Skeletal muscle satellite cell (primary cell): ENCODE results near the gene ARHGAP15.

Experiments used
- H3K27me3 ChIP-seq: 2 replicates; pipeline ENCODE4 v1.7.0; 2013; ENCODE audit warnings: low read length; ENCODE audit not compliant: control insufficient read depth, insufficient read depth
- H3K36me3 ChIP-seq: 2 replicates; pipeline ENCODE4 v1.7.0; 2013; ENCODE audit warnings: mild to moderate bottlenecking, control low read depth, low read length; ENCODE audit not compliant: insufficient read depth
- H3K4me1 ChIP-seq: 2 replicates; pipeline ENCODE4 v1.7.0; 2013; ENCODE audit warnings: low read length; ENCODE audit not compliant: control insufficient read depth, insufficient read depth
- H3K4me2 ChIP-seq: 2 replicates; pipeline ENCODE4 v1.7.0; 2013; ENCODE audit warnings: mild to moderate bottlenecking, low read length
- H3K4me3 ChIP-seq: 2 replicates; pipeline ENCODE4 v1.7.0; 2013; ENCODE audit warnings: low read length
- H3K9ac ChIP-seq: 2 replicates; pipeline ENCODE4 v1.7.0; 2013; ENCODE audit warnings: mild to moderate bottlenecking, low read depth, low read length, moderate library complexity
- H3K9me3 ChIP-seq: replicated peaks from 2 replicates; pipeline ENCODE4 v1.7.0; 2013; ENCODE audit warnings: mild to moderate bottlenecking, control low read depth, low read length

Gene ARHGAP15

DNA sequence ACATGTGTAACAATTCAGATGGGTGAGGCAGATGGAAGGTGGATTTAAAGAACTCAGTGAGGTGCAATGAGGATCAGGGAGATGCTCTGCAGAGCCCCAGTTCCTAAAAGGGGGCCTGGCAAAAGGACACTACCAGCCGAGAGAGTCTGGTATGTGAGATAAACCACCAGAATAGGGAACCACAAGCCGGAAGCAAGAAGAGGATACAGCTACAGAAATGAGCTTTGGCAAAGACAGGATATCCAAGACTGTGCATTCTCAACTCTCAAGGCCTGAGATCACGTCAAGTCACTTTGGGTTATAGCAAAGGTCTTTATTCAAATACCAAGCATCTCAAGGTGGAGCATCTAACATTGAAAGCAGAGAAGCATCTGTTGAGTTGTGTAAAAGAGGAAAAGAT lies 293.5 kb downstream of the ARHGAP15 start:
- Histone ChIP-seq H3K27me3 (no peaks in the 10 kb centered on the region), H3K4me3 (no peak overlapping the region), H3K36me3 (no peaks in the 10 kb centered on the region), H3K4me2 (no peak overlapping the region), H3K9me3 (no peaks in the 10 kb centered on the region), H3K4me1 (peaks cover 8% of the 10 kb centered on the region), H3K9ac (no peak overlapping the region)

DNA sequence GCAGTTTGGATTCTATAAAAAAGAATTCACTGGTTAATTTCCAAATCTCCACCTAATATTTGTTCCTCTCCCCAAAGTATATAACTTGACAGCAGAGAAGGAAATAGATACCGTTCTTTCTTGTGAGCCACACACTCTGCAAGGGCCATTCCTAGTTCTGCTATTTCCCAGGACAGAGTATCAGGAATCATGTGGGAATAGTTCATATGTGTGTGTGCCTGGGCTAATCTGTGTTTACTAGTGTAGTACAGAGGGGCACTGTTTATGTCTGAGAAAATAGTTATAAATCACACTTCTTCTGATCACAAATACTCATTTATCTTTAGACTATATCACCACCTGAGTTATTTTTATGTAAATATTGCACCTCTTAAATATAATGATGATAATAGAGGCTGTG lies 296.7 kb downstream of the ARHGAP15 start:
- no peaks in the 10 kb centered on the region for H3K9me3 ChIP-seq
- peaks cover 19% of the 10 kb centered on the region for H3K4me1 ChIP-seq
- peak overlapping the region; percentile 5 for H3K4me2 ChIP-seq
- H3K4me3 ChIP-seq: no peak overlapping the region
- peak overlapping the region; percentile 30 for H3K9ac ChIP-seq
- H3K27me3 ChIP-seq: no peaks in the 10 kb centered on the region
- no peaks in the 10 kb centered on the region for H3K36me3 ChIP-seq

DNA sequence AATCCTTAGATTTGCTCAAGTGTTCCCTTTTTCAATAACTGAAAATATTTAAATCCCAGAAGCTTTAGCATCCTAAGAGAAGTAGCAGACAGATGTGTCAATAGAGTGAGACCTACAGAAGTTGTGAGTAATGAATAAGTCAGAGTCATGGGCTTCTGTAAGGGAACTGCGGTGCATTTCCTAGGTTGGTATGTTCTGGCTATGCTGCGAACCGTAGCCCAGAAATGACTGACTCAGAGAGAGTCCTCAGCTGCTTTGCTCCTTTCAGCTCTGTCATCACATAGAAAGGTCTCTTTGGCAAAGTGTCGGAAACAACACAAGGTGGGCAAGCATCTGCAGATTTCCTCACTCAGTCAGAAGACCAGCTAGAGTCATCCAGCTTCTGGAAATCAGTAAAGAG lies 297.1 kb downstream of the ARHGAP15 start:
- peak overlapping the region; percentile 5 for H3K4me2 ChIP-seq
- no peaks in the 10 kb centered on the region for H3K27me3 ChIP-seq
- H3K9ac ChIP-seq: peak overlapping the region; percentile 30
- H3K36me3 ChIP-seq: no peaks in the 10 kb centered on the region
- no peaks in the 10 kb centered on the region for H3K9me3 ChIP-seq
- no peak overlapping the region for H3K4me3 ChIP-seq
- peaks cover 23% of the 10 kb centered on the region for H3K4me1 ChIP-seq

DNA sequence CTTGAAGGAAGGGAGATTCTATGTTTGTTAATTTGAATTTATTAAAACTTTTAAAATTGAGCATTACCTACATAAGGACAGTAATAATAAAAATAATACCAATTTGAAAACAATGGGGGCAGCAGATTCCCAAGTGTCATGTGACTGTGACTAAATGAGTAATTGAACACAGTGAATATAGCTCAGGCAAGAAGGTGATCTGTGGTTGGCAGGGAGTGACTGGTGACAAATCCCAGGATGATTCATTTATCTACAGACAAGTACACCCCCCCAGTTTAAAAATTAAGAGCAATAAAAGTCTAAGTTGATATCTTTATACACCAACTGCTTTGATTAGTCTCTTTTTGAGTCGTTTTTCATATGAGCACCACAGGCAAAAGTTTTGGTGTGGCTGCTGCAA lies 299.5 kb downstream of the ARHGAP15 start:
- H3K36me3 ChIP-seq: no peaks in the 10 kb centered on the region
- no peaks in the 10 kb centered on the region for H3K27me3 ChIP-seq
- H3K4me2 ChIP-seq: no peak overlapping the region
- no peak overlapping the region for H3K4me3 ChIP-seq
- H3K9ac ChIP-seq: no peak overlapping the region
- peaks cover 28% of the 10 kb centered on the region for H3K4me1 ChIP-seq
- H3K9me3 ChIP-seq: no peaks in the 10 kb centered on the region

DNA sequence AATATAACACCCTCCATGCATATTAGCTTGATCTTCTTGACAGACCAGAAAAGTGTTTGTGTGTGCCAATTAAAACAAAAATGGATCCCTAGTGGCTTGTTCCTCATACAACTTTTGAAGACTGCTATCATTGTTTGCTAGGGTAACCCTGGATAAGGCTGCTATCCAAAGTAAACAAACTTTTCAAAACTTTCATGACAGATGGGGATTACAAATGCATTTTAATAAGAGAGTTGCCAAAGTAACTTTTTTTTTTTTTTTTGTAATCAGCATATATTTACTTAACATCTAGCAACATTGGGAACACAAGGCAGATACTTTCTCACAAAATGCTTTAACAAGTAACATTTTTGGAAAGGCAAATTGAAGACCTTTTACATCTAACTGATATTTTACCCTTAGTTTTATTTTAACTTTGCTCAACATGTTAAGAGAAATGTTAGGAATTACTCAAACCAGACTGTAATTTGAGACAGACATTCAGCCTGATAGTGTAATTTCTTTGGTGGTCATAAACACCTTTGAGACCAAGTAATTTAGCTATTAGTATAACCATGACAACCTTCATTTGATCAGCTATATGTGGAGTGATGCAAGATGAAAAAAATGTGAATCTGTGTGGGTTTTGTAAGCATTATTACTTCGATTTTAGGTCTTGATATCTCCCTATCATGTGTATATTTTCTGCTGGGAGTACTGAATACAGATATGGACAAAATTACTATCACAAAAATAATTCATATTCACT lies 300.9 kb downstream of the ARHGAP15 start:
- Histone ChIP-seq H3K27me3 (no peaks in the 10 kb centered on the region), H3K4me3 (no peak overlapping the region), H3K9me3 (no peaks in the 10 kb centered on the region)

GRCh38 chr2:143431316-143431715 lies 302.1 kb downstream of the ARHGAP15 start:
- no peak overlapping the region for H3K4me3 ChIP-seq
- no peaks in the 10 kb centered on the region for H3K36me3 ChIP-seq
- no peak overlapping the region for H3K9ac ChIP-seq
- peak overlapping the region; percentile 13 for H3K4me2 ChIP-seq
- no peaks in the 10 kb centered on the region for H3K27me3 ChIP-seq
- H3K4me1 ChIP-seq: peaks cover 27% of the 10 kb centered on the region
- H3K9me3 ChIP-seq: no peaks in the 10 kb centered on the region

More for the DNA sequence above, 300.9 kb downstream of the ARHGAP15 start:
- H3K36me3 ChIP-seq: no peaks in the 10 kb centered on the region
- H3K4me1 ChIP-seq: peaks cover 30% of the 10 kb centered on the region
- no peak overlapping the region for H3K9ac ChIP-seq
- H3K4me2 ChIP-seq: no peak overlapping the region

DNA sequence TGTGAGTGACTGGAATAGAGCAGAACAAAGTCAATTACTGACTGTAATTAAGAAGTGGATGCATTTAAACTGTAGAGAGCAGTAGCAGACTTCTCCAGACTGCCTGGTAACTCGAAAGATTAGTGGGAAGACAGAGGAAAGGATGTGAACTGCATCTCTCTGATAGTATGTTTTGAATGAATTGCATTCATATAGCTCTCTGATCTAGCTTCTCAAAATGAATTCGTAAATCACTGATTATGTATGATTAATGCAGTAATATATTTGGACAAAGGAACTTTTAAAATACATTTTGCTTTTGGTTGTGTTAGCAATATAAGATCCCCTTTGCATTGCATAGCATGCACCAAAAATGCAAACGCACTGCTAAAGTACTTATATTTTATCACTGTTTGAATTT lies 304.0 kb downstream of the ARHGAP15 start:
- Histone ChIP-seq H3K36me3 (no peaks in the 10 kb centered on the region), H3K4me3 (no peak overlapping the region), H3K27me3 (no peaks in the 10 kb centered on the region), H3K9me3 (no peaks in the 10 kb centered on the region), H3K9ac (no peak overlapping the region), H3K4me2 (no peak overlapping the region), H3K4me1 (peaks cover 27% of the 10 kb centered on the region)

DNA sequence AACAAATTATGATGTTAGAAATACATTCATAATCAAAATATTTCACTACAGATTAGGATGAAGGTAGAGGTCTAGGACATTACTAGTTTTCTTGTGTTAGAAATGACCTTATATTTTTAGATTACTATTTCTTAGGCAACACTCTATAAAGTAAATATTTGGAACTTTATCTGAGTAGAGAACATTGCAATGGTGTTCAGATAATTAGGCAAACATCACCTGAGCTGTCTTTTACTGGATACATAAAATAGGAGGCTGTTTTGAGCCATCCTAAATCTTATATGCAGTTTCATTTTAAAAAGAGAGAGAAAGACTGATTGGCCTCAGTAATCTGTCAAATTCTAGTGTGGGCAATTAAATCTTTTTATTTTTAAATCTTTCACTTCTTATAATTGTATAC lies 304.6 kb downstream of the ARHGAP15 start:
- no peaks in the 10 kb centered on the region for H3K27me3 ChIP-seq
- H3K9ac ChIP-seq: no peak overlapping the region
- no peaks in the 10 kb centered on the region for H3K9me3 ChIP-seq
- peaks cover 27% of the 10 kb centered on the region for H3K4me1 ChIP-seq
- H3K36me3 ChIP-seq: no peaks in the 10 kb centered on the region
- no peak overlapping the region for H3K4me3 ChIP-seq
- H3K4me2 ChIP-seq: no peak overlapping the region

- H3K36me3 ChIP-seq: no peaks in the 10 kb centered on the region
- H3K9ac ChIP-seq: no peak overlapping the region
- H3K27me3 ChIP-seq: no peaks in the 10 kb centered on the region
- no peak overlapping the region for H3K4me2 ChIP-seq
- peaks cover 27% of the 10 kb centered on the region for H3K4me1 ChIP-seq
- no peaks in the 10 kb centered on the region for H3K9me3 ChIP-seq
- H3K4me3 ChIP-seq: no peak overlapping the region
These were observed 305.2 kb downstream of the ARHGAP15 start for GRCh38 chr2:143434445-143434844.

DNA sequence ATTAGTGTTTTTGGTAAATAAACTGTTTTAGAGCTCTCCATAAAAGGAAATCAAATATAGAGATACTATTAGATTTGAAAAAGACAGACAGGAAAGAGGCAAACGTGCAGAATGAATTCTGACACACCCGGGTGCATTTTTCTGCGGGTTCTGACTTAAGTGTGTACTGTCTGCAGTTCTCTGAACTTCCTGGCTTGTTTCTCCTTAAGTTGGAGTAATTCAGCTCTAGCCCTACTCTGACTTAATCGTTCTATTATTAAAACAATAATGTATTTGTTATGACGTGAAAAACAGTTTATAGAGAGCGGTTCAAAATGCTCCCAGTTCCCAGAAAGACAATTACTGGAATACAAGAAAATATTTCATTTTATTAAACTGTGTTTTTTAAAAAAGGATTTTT lies 305.9 kb downstream of the ARHGAP15 start:
- Histone ChIP-seq H3K4me1 (peaks cover 22% of the 10 kb centered on the region), H3K9ac (peak overlapping the region; percentile 44), H3K36me3 (no peaks in the 10 kb centered on the region), H3K4me2 (peak overlapping the region; percentile 36), H3K9me3 (no peaks in the 10 kb centered on the region), H3K4me3 (no peak overlapping the region), H3K27me3 (no peaks in the 10 kb centered on the region)

- Histone ChIP-seq H3K4me1 (peaks cover 7% of the 10 kb centered on the region), H3K36me3 (no peaks in the 10 kb centered on the region), H3K9ac (no peak overlapping the region), H3K27me3 (no peaks in the 10 kb centered on the region), H3K4me2 (no peak overlapping the region), H3K9me3 (no peaks in the 10 kb centered on the region), H3K4me3 (no peak overlapping the region)
These were observed 307.7 kb downstream of the ARHGAP15 start for GRCh38 chr2:143436951-143437350.

GRCh38 chr2:143440411-143441012 lies 311.3 kb downstream of the ARHGAP15 start:
- Histone ChIP-seq H3K36me3 (no peaks in the 10 kb centered on the region), H3K9me3 (no peaks in the 10 kb centered on the region), H3K4me2 (no peak overlapping the region), H3K27me3 (no peaks in the 10 kb centered on the region), H3K4me3 (no peak overlapping the region), H3K9ac (no peak overlapping the region), H3K4me1 (peaks cover 8% of the 10 kb centered on the region)
